OCI-LY3 (cell line): ENCODE measurements around the gene TEAD1.

Source experiments
- CTCF ChIP-seq: fragments of 200-600, 300-600 bp; sonication (generic); IDR thresholded peaks from 2 replicates; pipeline ENCODE4 v1.5.1; 2014; ENCODE audit warnings: antibody characterized with exemption, low read length, low read depth
- EZH2phosphoT487 ChIP-seq: fragments of 200-600 bp; shearing (Covaris generic); IDR thresholded peaks from 2 replicates; pipeline ENCODE4 v1.6.1; 2018; ENCODE audit warnings: antibody characterized with exemption, mixed run types, low read depth

DNA sequence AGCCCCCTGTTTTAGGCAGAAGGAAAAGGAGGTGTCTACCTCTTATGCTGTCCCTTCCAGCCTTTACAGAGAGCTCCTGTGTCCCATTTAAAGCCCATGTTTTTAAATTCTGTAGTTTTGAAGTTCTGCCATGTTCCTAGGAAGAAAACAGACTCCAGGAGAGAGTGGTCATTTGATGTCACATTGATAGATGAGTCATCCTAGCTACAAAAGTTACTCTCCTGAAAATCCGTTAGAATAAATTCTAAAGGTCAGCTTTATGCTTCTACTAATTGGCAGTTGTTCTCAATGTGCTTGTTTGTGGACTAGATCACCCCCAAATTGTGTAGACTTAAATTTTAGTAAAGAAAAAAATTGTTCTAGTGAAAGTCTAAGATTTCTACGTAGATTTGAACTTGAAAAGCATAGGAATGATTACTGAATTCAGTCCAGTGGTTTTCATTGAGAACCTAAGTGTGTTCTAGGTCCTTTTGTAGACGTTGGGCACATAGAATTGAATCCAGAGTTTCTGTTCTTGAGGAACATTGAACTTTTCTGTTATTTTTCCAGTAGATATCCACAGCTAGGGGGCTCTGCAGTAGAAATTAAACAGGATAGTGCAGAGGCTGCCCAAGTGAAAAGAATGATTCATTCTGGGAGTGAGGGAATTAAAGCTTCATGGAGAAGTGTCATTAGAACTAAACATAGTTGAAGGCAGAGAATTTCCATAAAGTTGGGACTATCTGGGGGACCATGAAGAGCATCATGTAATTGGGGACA lies 194.3 kb downstream of the TEAD1 start:
- TF ChIP-seq CTCF (0 out of 2 replicates have a peak, but pooled peaks have one; percentile 6), EZH2phosphoT487 (no peak)
